CD4-positive, alpha-beta T cell treated with Interleukin-6 at 100 ng/mL for 8 hours (primary cell): Measurements from ENCODE around the gene WDR70.
"Not testable (repeated sequence)": the region's sequence is repeated elsewhere in the genome, so short reads cannot be mapped to it uniquely, and the experiment has no call there.

Source experiments
- DNase-seq: peaks from one replicate; pipeline ENCODE4 v3.0.0-alpha.2; 2020; ENCODE audit warnings: mixed read lengths, low spot score

The WDR70 gene

GRCh38 chr5:37379100-37379628 is at the start of gene WDR70:
Gene WDR70, plus strand, starts transcription at chr5:37379318. Its CDS starts 50 bp downstream, at chr5:37379368.
- DNase-seq = peak; percentile 83

GRCh38 chr5:37334754-37335153 is 44.4 kb upstream of the WDR70 start:
- DNase-seq = not testable (repeated sequence)

GRCh38 chr5:37342741-37343140 is 36.4 kb upstream of the WDR70 start:
- not testable (repeated sequence) for DNase-seq

GRCh38 chr5:37355161-37355560 is 24.0 kb upstream of the WDR70 start:
- no peak for DNase-seq

GRCh38 chr5:37370550-37370863 is 8.6 kb upstream of the WDR70 start:
- DNase-seq = no peak

GRCh38 chr5:37370864-37371726 is 8.0 kb upstream of the WDR70 start, which contains the start of gene NUP155:
Gene NUP155, minus strand, starts transcription at chr5:37371106. Its CDS starts 129 bp downstream, at chr5:37370977.
- DNase-seq = peak; percentile 89

GRCh38 chr5:37375091-37375490 is 4.0 kb upstream of the WDR70 start:
- no peak for DNase-seq

GRCh38 chr5:37378066-37378465 is 1.1 kb upstream of the WDR70 start:
- not testable (repeated sequence) for DNase-seq

GRCh38 chr5:37391591-37391990 is 12.5 kb downstream of the WDR70 start:
- DNase-seq = no peak

GRCh38 chr5:37396352-37396751 is 17.2 kb downstream of the WDR70 start:
- no peak for DNase-seq

GRCh38 chr5:37400501-37400900 is 21.4 kb downstream of the WDR70 start:
- no peak for DNase-seq

GRCh38 chr5:37412515-37412914 is 33.4 kb downstream of the WDR70 start:
- no peak for DNase-seq

GRCh38 chr5:37415456-37415855 is 36.3 kb downstream of the WDR70 start:
- not testable (repeated sequence) for DNase-seq

GRCh38 chr5:37417347-37417746 is 38.2 kb downstream of the WDR70 start:
- DNase-seq = no peak

GRCh38 chr5:37424441-37424840 is 45.3 kb downstream of the WDR70 start:
- no peak for DNase-seq

GRCh38 chr5:37428044-37428443 is 48.9 kb downstream of the WDR70 start:
- no peak for DNase-seq

- DNase-seq = no peak
These were observed 56.1 kb downstream of the WDR70 start for GRCh38 chr5:37435261-37435660.

- no peak for DNase-seq
These were observed 57.2 kb downstream of the WDR70 start for GRCh38 chr5:37436146-37436934.

- DNase-seq = no peak
These were observed 58.6 kb downstream of the WDR70 start for GRCh38 chr5:37437711-37438110.

GRCh38 chr5:37445783-37446182 is 66.7 kb downstream of the WDR70 start:
- not testable (repeated sequence) for DNase-seq

- DNase-seq = no peak
These were observed 69.8 kb downstream of the WDR70 start for GRCh38 chr5:37448941-37449340.

- not testable (repeated sequence) for DNase-seq
These were observed 72.9 kb downstream of the WDR70 start for GRCh38 chr5:37451991-37452390.

GRCh38 chr5:37453252-37453651 is 74.1 kb downstream of the WDR70 start:
- not testable (repeated sequence) for DNase-seq
